DLD1 (cell line): ENCODE measurements around the gene TGFBR3L.

ENCODE experiments used
- in situ Hi-C: cut with HindIII; loops from 2 replicates; pipeline ENCODE4 v1.10.0; 2017; ENCODE audit warnings: low sequenced_read_pairs

TGFBR3L gene

GRCh38 chr19:7902796-7903243, 11.8 kb upstream of the TGFBR3L start:
- in situ Hi-C loops = no loop called here

- in situ Hi-C loops = no loop called here
Observed at GRCh38 chr19:7903244-7904073, 11.2 kb upstream of the TGFBR3L start, which contains the start of gene MAP2K7. MAP2K7 (plus strand) TSS chr19:7903877; CDS start chr19:7903945, 68 bp downstream.

GRCh38 chr19:7904074-7905020, 10.3 kb upstream of the TGFBR3L start:
- in situ Hi-C loops = no loop called here

GRCh38 chr19:7905268-7905667, 9.4 kb upstream of the TGFBR3L start:
- in situ Hi-C loops = no loop called here

GRCh38 chr19:7905859-7906258, 8.8 kb upstream of the TGFBR3L start:
- in situ Hi-C loops = no loop called here

GRCh38 chr19:7907122-7907521, 7.5 kb upstream of the TGFBR3L start:
- in situ Hi-C loops = no loop called here

- in situ Hi-C loops = no loop called here
Observed at GRCh38 chr19:7907544-7907943, 7.1 kb upstream of the TGFBR3L start.

GRCh38 chr19:7908078-7908699, 6.4 kb upstream of the TGFBR3L start:
- in situ Hi-C loops = no loop called here

GRCh38 chr19:7908742-7909461, 5.7 kb upstream of the TGFBR3L start:
- in situ Hi-C loops = no loop called here

- in situ Hi-C loops = no loop called here
Observed at GRCh38 chr19:7909471-7910067, 5.1 kb upstream of the TGFBR3L start.

GRCh38 chr19:7910321-7911161, 4.1 kb upstream of the TGFBR3L start:
- in situ Hi-C loops = no loop called here

GRCh38 chr19:7911508-7912143, 3.0 kb upstream of the TGFBR3L start:
- in situ Hi-C loops = no loop called here

GRCh38 chr19:7912144-7912696, 2.4 kb upstream of the TGFBR3L start:
- in situ Hi-C loops = no loop called here

GRCh38 chr19:7912697-7913564, 1.7 kb upstream of the TGFBR3L start:
- in situ Hi-C loops = no loop called here

GRCh38 chr19:7913652-7914051, 978 bp upstream of the TGFBR3L start:
- in situ Hi-C loops = no loop called here

- in situ Hi-C loops = no loop called here
Observed at GRCh38 chr19:7914099-7914498, 531 bp upstream of the TGFBR3L start.
